Skin of body (tissue), 2 donors: ENCODE measurements around the gene MIF4GD. TPM values are rescaled to one million over a fixed set of nuclear protein-coding genes. Genes with fewer than 3 reads are reported as not detected.
"Not testable (repeated sequence)": the region's sequence is repeated elsewhere in the genome, so short reads cannot be mapped to it uniquely, and the experiment has no call there.

Experiments used
- DNase-seq: peaks from one replicate; lab custom pipeline; 2025; lab: John Stamatoyannopoulos, UW
- total RNA-seq: library from RNA; depleted of rRNA; stranded (reverse); fragments of >200 nt; gene quantifications from one replicate; pipeline ENCODE4 v1.2.3, GENCODE V29; 2014

The MIF4GD gene
- total RNA-seq, 1 donor from 2014 or later = 7.4 TPM

DNA sequence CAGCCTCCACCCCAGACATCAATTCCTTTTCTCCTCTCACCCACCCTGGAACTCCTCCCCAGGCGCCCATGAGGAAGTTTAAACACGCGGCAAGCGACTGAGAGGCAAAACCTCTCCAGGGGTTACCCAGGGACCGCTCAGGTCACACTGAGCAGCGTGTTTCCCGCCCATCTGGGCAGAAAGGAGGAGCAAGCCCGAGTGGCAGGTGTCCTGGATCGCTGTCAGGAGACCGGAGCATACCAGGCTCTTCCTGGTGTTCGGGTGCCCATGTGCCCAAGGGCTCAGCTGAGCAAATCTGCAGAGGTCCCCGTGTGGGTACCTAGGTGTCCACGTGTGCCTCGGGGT is 17.7 kb upstream of the MIF4GD start:
- DNase-seq = no peak

DNA sequence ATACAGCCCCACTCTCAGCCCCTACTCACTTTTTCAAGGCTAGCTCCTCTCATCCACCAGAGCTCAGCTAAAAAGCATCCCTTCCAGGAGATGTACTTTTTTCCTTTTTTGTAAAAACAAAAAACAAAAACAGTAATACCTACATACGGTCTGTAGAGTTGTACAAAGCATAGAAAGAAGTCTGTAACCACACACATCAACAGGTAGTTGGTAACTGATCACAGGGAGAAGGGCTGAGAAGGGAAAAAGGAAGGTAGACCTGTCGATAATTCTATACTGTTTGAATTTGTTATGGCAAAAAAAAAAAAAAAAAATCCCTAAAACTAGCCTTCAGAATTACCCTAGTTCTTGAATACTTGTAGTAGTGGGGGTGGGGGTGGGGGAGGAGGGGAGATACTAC is 17.3 kb upstream of the MIF4GD start:
- DNase-seq = no peak

DNA sequence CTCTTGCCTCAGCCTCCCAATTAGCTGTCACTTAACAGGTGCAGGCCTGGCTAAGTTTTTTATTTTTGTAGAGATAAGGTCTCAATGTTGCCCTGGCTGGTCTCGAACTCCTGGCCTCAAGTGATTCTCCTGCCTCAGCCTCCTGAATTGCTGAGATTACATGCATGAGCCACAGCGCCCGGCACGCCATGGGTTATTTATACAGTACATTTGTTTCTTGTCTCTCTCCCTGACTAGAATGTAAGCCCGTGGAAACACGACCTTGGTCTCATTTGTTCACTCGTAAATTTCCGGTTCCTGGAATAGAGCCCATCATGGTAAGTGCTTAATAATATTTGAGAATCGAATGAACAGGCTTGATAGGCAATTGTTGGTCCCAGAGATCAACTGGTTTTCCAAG is 16.2 kb upstream of the MIF4GD start:
- DNase-seq = no peak

DNA sequence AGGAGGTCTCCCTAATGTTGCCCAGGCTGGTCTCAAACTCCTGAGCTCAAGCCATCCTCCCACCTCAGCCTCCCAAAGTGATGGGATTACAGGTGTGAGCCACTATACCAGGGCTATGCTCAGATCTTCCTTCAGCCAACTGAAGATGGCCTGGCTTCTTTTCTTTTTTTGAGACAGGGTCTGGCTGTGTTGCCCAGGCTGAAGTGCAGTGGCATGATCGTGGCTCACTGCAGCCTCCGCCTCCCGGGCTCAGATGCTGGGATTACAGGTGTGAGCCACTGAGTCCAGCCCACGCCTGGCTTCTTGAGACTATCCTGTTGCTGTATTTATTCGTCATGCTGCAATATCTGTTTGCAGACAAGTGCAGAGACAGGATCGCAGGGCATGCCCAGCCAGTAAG is 14.1 kb upstream of the MIF4GD start:
- DNase-seq = no peak

DNA sequence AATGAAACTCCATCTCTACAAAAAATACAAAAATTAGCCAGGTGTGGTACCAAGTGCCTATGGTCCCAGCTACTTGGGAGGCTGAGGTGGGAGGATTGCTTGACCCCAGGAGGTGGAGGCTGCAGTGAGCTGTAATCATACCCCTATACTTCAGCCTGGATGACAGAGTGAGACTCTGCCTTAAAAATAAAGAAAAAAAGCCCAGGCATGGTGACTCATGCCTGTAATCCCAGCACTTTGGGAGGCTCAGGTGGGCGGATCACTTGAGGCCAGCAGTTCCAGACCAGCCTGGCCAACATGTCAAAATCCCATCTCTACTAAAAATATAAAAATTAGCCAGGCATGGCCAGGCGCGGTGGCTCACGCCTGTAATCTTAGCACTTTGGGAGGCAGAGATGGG is 9.2 kb upstream of the MIF4GD start:
- DNase-seq = not testable (repeated sequence)

DNA sequence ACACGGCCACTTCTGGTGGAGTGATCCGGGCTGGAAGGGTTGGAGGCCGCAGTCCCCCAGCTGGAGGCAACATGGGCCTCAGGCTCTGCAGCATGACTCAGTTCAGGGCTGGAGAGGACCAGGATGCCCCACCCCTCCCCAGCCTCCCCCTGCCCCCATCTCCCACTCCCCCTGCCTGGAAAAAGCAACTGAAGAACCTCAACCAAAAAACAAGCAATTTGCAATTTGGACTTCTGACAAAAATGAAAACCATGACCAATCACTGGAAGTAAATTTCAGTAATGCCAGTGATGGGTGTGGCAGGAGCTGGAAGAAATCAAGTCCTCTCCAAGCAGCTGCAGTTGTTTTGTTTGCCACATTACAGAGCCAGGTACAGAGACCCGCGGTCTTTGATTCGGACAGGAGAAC is 6.6 kb upstream of the MIF4GD start:
- no peak for DNase-seq

DNA sequence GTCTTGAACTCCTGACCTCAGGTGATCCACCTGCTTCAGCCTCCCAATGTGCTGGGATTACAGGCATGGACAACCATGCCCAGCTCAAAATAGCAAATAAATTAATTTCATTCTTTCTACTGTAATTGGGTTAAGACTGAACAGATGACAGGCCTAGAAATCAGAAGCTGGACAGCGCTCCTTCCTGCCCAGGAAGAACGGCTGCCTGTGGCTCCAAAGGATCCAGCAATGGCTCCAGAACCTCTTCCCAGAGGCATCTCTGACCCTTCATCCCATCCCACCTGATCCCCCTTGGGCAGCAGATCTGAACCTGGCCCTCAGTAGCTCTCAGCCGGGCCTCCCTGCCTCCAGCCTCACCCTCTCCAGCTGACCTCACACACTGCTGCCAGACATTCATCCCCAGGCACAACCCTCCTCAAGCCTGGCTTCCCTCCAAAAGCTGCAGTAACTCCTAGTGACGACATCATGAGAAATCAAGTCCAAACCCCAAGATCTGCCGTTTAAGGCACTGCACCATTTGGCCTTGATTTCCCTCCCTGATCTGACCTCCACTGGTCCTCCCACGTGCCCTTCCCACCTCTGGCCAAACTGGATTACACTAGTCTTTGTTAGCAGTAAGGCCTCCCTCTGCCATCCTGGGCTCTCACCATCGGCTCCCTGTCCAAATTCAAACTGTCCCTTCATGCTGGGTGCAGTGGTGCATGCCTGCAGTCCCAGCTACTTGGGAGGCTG is 3.1 kb upstream of the MIF4GD start:
- no peak for DNase-seq

DNA sequence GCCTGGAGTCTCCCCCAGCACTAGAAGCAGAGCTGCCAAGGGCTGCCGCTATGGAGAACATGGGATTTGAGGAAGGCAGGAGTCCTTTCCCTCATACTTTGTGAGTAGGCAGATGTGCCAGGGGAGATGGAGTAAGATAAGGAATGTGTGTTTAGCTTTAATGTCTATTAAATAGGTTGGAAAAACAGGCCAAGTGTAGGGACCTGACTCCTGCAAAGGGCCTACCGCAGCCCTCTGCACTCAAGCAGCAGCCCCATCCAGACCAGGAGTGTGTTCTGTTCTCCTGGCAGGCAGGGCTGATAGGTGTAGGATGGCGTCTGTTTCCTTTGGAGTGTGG is 1.8 kb upstream of the MIF4GD start:
- no peak for DNase-seq

DNA sequence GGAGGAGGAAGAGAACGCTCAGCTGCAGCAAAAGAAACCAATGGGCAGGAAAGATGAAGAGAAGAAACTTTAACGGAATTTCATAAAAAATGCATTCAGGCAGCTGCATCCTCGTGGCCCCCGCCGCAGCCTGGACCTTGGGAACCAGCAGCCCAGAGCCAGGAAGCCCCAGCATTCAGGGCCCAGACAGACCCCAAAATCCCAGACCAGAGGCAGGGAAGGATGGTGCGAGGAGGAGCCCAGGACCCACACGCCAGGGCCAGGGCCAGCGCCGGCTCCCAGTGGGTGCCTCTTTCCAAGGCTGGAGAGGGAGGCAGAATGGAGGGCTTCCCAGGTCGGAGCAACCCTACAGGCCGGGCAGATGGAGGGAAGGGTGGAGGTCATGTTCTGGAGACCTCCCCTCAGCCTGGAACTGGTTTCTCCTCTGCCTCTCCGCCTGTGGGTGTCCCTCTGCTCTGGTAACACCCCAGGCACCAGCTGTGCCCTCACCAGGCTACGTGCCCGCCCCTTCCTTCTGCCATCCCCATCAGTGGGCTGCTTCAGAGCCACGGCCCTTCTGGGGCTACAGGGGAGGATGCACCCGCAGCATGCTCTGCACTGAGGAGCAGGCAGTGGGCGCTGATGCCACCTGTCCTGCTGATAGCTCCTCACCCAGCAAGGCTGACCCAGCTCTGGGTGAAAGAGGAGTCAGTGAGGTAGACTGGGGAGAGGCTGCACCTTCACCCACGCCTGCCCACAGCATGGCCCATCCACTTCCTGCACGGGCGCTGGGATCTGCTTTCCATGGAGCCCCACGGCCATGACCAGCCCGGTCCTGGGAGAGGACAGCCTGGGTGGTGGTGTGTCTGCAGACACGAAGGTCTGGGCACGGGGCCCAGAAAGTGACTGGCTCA is 1.2 kb upstream of the MIF4GD start:
- no peak for DNase-seq

DNA sequence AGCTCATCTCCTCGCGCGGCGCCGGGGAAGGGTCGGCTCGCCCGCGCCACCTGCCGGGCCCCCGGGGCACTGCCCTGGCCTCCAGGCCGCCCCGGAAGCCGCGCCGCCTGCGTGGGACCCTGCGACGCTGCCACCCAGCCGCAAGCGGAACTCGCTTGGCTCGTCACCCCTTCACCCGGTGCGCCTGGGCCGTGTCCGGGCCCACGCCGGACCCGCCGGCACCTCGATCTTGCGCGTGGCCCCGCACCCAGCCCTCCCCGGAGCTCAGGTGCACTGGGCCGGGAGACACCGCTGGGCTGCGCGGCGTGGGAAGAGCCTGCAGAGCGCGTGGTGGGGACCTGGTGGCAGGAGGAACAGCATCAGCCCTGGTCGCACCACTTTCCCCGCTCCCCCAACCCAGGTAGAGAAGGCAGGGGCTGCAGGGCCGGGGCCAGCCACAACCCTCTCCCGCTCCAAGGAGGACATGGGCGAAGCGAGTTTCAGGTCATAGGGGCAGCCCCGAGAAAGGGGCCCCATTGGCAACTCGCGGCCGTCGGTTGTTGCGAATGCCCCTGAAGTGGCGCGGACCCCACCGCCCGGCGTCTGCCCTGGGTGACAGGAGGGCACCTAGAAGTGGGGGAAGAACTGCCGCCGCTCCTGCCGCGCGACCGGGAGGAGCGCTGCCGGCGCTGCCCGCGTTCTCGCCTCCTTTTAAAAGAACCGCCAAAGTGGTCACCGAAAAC is 363 bp upstream of the MIF4GD start:
- DNase-seq = peak; percentile 49

DNA sequence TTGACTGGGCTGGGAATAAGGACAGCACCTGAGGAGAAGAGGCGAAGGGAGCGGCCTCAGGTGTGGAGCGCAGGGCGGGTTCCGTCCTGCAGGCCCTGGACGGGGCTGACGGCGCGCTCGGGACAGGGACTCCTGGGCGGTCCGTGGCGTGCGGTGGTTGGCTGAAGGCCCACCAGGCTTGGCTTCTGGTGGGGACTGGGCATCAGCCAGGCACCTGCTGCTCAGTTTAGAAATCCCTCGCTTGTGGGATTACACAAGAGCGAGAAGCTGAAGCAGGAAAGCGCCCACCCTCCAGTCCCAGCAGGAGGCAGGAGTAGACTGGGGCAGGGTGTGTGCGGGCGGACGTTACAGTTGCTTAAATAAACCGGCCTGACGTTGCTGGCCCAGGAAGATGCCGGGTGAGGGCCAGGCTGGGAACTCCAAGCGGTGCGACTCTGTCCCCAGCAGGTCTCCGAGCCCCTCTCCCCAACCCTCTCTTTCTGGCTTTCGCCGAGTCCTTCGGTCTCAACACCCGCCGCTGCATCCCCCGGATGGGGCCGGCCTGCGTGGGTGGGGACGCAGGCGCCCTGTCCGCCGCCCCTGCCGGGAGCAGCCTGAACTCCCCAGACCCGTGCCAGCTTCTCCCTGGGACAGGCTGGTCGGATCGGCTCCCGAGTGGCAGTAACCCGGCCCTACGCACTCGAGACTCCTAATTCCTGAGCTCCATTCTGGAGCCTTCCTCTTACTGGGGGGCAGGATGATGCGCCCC is 639 bp downstream of the MIF4GD start:
- peak; percentile 29 for DNase-seq

DNA sequence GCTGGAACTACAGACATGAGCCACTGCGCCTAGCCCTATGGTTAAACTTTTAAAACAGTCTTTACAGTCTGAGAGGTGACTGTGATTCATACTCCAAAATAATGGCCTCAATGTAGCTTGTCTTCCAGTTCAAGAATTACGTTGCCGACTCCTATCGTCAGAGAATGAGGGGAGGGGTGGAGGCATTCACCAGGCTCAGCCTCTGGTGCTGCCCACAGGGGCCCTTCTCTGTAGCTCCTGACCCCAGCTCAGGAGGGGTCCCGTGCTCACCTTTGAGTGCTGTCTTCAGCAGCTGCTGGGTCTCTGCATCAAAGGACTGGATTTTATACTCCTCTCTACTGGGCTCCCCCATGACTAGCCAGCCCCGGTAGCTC is 1.2 kb downstream of the MIF4GD start:
- DNase-seq = no peak

DNA sequence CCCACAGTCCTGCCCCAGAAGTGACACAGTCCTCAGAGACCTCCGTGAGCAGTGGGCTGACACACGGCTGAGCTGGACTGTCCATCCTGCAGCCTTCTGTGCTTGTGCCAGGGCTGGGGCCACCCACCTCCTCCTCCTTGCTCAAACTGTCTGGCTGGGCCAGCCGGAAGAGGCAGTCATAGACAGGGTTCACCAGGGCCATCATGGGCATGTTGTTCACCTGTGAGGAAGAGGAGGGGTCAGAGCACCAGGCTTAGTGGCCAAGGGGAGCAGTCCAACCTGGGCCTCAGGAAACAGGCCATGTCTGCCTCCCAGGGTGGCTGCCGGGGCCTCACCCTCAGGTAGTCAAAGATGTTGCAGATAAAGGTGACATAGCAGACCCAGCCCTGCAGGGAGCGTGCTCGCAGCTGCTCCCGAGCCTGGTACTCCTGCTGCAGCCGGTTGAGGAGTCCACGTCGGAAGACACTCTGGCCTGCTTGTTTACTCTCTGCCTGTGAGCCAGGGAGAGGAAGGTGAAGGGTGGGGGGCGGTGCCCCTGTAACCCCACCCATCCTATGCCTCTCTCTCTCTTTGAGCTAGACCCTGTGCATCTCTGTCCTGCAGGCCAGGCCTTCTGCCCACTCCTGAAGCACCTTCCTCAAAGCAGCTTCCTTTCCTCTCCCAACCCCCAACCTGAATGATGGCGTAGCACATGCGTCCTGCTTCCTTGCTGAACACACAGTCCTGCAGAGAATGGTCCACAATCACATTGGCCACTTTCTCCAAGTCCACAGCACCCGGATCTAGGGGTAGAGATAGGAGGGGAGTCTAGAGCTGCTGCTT is 3.4 kb downstream of the MIF4GD start:
- DNase-seq = no peak

DNA sequence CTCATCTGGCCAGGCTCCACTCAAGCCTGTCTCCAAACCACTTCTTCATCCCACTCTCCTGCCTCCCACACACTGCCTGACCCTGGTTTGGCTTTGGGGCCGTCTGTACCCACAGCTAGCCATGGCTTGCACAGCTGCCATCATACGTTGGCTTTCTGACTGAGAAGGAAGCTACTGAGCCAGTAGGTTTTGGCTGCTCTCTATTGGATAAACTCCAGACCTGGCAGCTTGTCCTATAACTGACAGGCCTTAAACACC is 3.9 kb downstream of the MIF4GD start:
- no peak for DNase-seq

DNA sequence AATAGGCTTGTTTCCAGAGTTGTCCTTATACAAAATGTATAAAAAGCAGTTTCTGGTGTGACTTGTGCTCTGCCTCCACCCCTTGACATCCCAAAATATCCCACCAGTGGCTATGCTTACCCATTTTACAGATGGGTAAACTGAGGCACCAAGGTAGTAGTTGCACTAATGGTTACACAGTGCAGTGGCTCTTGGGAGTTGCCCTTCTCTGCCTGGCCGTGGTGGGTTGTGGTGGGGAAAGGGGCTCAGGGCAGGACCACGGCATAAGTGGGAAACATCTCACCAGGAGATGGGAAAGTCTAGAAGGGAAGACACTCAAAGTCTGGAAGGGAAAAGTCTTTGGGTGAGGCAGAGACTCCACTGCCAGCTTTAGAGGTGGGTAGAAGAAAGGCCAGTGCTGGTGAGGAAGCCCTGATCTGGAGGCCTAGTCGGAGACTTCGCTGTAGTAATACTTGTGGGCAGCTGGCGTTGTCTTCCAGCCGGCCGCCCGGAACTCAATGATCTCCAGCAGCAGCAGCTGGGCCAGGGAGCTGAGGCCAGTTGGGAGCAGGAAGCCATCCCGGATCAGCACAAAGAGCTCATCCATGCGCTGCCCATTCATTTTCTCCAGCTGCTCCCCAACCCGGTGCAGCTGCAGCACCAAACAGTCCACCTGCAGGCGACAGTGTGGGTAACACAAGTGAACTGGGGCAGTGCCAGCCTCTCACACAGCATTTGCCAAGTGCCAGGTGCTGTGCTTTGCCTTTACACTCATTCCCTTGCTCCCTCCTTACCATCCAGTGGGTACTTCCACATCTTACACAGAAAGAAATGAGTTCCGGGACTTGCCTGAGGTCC is 4.5 kb downstream of the MIF4GD start:
- DNase-seq = no peak

DNA sequence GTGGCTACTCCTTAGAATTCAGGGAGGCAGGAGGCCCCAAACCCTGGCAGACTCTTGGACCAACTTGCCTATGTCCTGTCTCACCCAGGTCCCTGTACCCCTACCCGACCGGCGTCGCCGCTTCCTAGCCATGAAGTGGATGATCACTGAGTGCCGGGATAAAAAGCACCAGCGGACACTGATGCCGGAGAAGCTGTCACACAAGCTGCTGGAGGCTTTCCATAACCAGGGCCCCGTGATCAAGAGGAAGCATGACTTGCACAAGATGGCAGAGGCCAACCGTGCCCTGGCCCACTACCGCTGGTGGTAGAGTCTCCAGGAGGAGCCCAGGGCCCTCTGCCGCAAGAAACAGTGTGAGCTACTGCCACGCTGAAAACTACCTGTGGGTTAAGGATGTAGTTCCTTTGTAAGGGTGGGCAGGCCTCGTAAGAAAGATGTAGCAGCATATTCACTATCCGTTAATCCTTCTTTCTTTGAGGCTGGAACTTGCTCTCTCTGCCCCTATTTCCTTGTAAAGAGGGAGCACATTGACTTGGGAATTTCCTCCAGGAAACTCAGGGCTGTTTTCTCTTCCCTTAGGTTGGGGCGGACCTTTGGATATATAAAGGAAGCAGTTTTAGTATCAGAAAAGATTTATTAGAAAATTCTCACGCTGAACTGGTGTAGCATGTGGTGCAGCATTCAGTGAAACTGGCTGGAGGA is 5.3 kb downstream of the MIF4GD start:
- DNase-seq = no peak

DNA sequence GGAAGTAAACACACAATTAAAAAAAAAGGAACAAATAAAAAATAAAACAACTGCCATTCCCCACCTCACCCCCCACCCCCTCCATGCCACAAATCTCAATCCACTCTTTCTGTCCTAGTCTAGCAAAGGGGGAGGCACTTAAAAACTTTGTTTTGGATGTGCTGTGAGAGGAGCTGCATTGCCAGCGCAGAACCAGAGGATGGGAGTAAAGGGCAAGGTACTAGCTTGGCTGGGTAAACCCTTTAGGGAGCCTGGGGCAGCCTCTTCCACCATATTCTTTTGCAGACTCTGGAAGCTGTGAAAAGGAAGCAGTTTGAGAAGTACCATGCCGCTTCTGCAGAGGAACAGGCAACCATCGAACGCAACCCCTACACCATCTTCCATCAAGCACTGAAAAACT is 8.0 kb downstream of the MIF4GD start:
- DNase-seq = no peak

DNA sequence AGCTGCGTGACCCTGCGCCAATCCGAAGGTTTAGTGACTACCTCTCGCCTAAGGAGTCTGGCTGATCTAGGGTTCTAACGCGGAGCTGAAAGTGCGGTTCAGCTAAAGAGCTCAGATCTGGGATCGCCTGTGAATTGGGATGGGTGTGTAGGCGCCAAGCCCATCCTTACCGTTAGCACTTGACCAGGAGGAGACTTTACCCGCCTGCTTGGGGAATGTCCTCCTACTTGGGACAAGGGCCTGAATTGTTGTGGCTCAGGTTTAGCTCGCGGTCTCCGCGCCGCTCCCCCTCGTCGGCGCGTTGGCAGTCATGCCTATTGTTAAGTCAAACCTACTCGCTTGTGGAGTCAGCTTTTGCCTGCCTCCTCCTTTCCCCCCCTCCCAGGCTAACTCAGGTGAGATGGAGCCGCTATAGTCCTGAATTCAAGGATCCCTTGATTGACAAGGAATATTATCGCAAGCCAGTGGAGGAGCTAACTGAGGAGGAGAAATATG is 8.9 kb downstream of the MIF4GD start:
- DNase-seq = no peak

DNA sequence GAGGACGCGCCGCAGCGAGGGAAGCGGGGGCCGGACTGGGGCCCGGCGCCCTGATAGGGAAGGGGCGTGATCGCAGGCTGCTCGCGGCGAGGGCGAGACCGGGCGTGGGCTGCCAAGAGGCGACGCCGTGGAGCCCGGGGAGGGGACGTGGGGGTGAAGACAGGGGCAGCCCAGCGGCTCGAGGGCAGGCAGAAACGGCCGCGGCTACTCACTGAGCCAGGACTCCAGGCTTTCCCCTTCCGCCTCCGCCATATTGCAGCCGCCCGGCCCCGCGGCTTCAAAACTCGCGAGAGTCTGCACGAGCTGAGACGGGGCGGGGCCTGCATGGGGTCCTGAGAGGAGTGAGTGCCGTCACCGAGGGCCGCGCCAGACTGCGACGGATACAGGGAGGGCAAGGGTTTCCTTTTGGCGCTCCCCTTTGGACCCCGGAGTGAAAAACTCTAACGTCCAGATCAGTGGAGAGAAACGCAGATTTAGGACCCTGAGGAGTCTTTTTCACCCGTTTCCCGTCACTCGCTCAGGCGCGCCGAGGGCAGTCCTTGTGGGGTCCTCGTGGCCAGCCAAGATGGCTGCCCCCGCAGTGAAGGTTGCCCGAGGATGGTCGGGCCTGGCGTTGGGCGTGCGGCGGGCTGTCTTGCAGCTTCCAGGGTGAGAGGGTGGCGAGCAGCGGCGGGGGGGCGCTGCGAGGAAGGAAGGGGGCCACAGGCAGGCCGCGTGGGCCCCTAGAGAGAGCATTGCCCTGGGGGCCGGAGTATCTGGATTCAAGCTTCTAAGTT is 9.5 kb downstream of the MIF4GD start, which contains the start of the genes GGA3 and MRPS7:
TSS of gene GGA3 (minus strand) at position 271 of the 776 bp plus-strand sequence. CDS start at position 252, 19 bp downstream.
TSS of gene MRPS7 (plus strand) at position 544 of the 776 bp plus-strand sequence. CDS start at position 566, 22 bp downstream.
- peak; percentile 91 for DNase-seq
